Thyroid gland (tissue), 4 donors: ENCODE measurements around the gene TRIM58. TPM values are rescaled to one million over a fixed set of nuclear protein-coding genes. Genes with fewer than 3 reads are reported as not detected.

Source experiments
- DNase-seq, 2 donors: peaks; one replicate each; pipeline ENCODE4 v3.0.0-alpha.2; 2019
- H3K27ac ChIP-seq, 3 donors: fragments of 200-600 bp; sonication (generic); 1 replicate in 2 of 3; 2 replicates in 1 of 3; pipeline ENCODE4 v1.5.1; 2016 to 2019; ENCODE audit warnings: mild to moderate bottlenecking in 1 of 3, moderate library complexity in 1 of 3
- H3K27me3 ChIP-seq: fragments of 200-600 bp; sonication (generic); one replicate; pipeline ENCODE4 v1.5.1; 2019
- H3K36me3 ChIP-seq, 2 donors: fragments of 200-600 bp; sonication (generic); one replicate each; pipeline ENCODE4 v1.5.1; 2016 to 2019
- H3K4me1 ChIP-seq, 2 donors: fragments of 200-600 bp; sonication (generic); one replicate each; pipeline ENCODE4 v1.5.1; 2017 to 2019
- H3K4me3 ChIP-seq, 3 donors: fragments of 200-600 bp; sonication (generic); replicated peaks in 1 of 3; 1 replicate in 2 of 3; 2 replicates in 1 of 3; pipeline ENCODE4 v1.5.1; 2016; ENCODE audit warnings: mild to moderate bottlenecking in 1 of 3
- H3K9me3 ChIP-seq: fragments of 200-600 bp; sonication (generic); one replicate; pipeline ENCODE4 v1.5.1; 2017
- CTCF ChIP-seq, 6 experiments: fragments of 200-600 bp in 3 of 6; fragments of 450-650 bp in 3 of 6; sonication (generic) in 3 of 6; IDR thresholded peaks; one replicate each; pipeline ENCODE4 v1.5.1; 2016 to 2019; ENCODE audit warnings: antibody characterized with exemption in 6 of 6, mild to moderate bottlenecking in 2 of 6, inconsistent platforms in 1 of 6, moderate library complexity in 1 of 6
- POLR2A ChIP-seq, 2 donors: fragments of 450-650 bp; IDR thresholded peaks; one replicate each; pipeline ENCODE4 v1.6.1; 2017; ENCODE audit warnings: antibody characterized with exemption in 2 of 2, mild to moderate bottlenecking in 2 of 2, moderate library complexity in 1 of 2
- WGBS, 2 donors: methylation state at CpG; one replicate each; pipeline ENCODE4 v1.1.5; 2017; 5-methylcytosine and 5-hydroxymethylcytosine counted together
- intact Hi-C: fragments of 100-400 bp; cut with DNase I; formaldehyde crosslinking; loops from one replicate; pipeline ENCODE4 v1.15.1; 2023
- total RNA-seq, 4 donors: library from RNA; depleted of rRNA; stranded (reverse); fragments of >200 nt; gene quantifications; one replicate each; pipeline ENCODE4 v1.2.3, GENCODE V29; 2016

Gene TRIM58, protein sequence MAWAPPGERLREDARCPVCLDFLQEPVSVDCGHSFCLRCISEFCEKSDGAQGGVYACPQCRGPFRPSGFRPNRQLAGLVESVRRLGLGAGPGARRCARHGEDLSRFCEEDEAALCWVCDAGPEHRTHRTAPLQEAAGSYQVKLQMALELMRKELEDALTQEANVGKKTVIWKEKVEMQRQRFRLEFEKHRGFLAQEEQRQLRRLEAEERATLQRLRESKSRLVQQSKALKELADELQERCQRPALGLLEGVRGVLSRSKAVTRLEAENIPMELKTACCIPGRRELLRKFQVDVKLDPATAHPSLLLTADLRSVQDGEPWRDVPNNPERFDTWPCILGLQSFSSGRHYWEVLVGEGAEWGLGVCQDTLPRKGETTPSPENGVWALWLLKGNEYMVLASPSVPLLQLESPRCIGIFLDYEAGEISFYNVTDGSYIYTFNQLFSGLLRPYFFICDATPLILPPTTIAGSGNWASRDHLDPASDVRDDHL
- total RNA-seq: 10 to 100 TPM; 22.6 to 52.1 (median 29.4) TPM

DNA sequence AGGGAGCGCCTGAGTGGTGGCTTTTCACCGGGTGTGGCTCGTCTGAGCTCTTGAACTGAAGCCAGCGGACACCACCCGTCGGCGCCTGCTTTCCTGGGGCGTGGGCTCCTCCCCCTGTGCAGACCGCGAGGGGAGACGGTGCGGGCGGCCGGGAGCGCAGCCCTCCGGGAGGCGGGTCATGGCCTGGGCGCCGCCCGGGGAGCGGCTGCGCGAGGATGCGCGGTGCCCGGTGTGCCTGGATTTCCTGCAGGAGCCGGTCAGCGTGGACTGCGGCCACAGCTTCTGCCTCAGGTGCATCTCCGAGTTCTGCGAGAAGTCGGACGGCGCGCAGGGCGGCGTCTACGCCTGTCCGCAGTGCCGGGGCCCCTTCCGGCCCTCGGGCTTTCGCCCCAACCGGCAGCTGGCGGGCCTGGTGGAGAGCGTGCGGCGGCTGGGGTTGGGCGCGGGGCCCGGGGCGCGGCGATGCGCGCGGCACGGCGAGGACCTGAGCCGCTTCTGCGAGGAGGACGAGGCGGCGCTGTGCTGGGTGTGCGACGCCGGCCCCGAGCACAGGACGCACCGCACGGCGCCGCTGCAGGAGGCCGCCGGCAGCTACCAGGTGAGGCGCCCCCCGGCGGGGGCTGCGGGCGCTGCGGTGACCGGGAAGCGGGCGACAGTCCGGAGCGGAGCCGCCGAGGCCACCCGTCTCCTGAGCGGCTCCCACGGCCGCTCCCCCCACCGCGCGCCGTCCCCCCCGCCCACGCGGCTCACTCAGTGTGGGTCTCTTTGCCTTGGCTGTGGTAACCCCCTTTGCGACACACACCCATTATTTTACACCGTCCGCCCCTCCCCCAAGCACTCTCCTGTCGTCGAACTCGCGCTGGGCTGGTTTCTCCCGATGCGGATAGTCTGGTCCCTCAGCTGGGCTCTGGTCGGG is at the start of gene TRIM58:
TRIM58 (plus strand) TSS at position 119 of the 916 bp plus-strand sequence; CDS start at position 179, 60 bp downstream.
- Histone ChIP-seq H3K27ac (peak within 1 kb of the TSS; percentile 72 to 86 (median 81)), H3K36me3 (peaks cover 0 to 4% of the 10 kb centered on the region in 2 donors), H3K4me1 (peaks cover under 1 to 4% of the 10 kb centered on the region in 2 donors), H3K9me3 (no peaks in the 10 kb centered on the region), H3K4me3 (peak within 1 kb of the TSS; percentile 56 to 80 (median 69)), H3K27me3 (no peaks in the 10 kb centered on the region)
- TF ChIP-seq CTCF (IDR thresholded peaks at IDR 0.05) (peak in 4 of 6 experiments; percentile 51 to 71 (median 60)), POLR2A (IDR thresholded peaks at IDR 0.05) (peak in 1 of 2 donors; percentile 78)
- DNase-seq: peak; percentile 75 to 80
- 1% methylated on average over 21 to 37 of the region's 109 CpGs for WGBS, 2 donors
- intact Hi-C loops: no loop called here

GRCh38 chr1:247812637-247813036 is 44.4 kb upstream of the TRIM58 start:
- Histone ChIP-seq H3K27ac (no peak overlapping the region), H3K4me1 (no peaks in the 10 kb centered on the region), H3K4me3 (no peak overlapping the region), H3K9me3 (no peaks in the 10 kb centered on the region), H3K27me3 (no peaks in the 10 kb centered on the region), H3K36me3 (no peaks in the 10 kb centered on the region)
- WGBS, 2 donors: 70 to 74% methylated on average over 2 of the region's 2 CpGs
- TF ChIP-seq CTCF (IDR thresholded peaks at IDR 0.05) (no peak), POLR2A (IDR thresholded peaks at IDR 0.05) (no peak)
- intact Hi-C loops: no loop called here
- no peak for DNase-seq

- Histone ChIP-seq H3K27ac (no peak overlapping the region), H3K9me3 (no peaks in the 10 kb centered on the region), H3K4me1 (no peaks in the 10 kb centered on the region), H3K27me3 (no peaks in the 10 kb centered on the region), H3K4me3 (no peak overlapping the region), H3K36me3 (no peaks in the 10 kb centered on the region)
- no peak for TF ChIP-seq POLR2A (IDR thresholded peaks at IDR 0.05)
- 66 to 79% methylated on average over 2 of the region's 2 CpGs for WGBS, 2 donors
- DNase-seq: no peak
- intact Hi-C loops: no loop called here
Observed at GRCh38 chr1:247822060-247822459, 34.9 kb upstream of the TRIM58 start.

DNA sequence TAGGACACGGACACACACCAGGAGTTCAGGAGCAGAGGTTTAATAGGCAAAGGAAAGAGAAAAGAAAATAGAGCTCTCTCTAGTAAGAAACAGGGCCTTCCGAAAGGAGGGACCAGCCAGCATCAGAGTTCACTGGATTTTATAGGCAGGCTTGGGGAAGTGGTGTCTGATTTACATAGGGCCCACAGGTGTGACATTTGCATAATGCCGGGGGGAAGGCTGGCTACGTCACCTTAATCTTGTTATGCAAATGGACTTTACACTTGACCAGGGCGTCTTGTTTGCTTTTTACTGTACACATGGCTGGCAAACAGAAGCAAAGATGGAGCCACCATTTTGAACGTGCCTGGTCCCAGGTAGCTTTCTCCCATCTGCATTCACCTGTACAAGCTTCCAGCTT is 33.0 kb upstream of the TRIM58 start, which contains the start of gene OR14A16:
OR14A16 (minus strand) TSS at position 97 of the 400 bp plus-strand sequence. CDS start 8,390 bp downstream, outside the sequence.
- H3K4me1 ChIP-seq: no peaks in the 10 kb centered on the region
- WGBS, 2 donors: 72 to 80% methylated on average over 6 of the region's 6 CpGs
- no peak within 1 kb of the TSS for H3K4me3 ChIP-seq
- no peak within 1 kb of the TSS for H3K27ac ChIP-seq
- no peak for DNase-seq
- no peaks in the 10 kb centered on the region for H3K36me3 ChIP-seq
- intact Hi-C loops: no loop called here
- H3K9me3 ChIP-seq: no peaks in the 10 kb centered on the region
- TF ChIP-seq CTCF (IDR thresholded peaks at IDR 0.05): no peak
- no peak for TF ChIP-seq POLR2A (IDR thresholded peaks at IDR 0.05)
- H3K27me3 ChIP-seq: no peaks in the 10 kb centered on the region

- intact Hi-C loops: no loop called here
- H3K4me1 ChIP-seq: no peaks in the 10 kb centered on the region
- H3K4me3 ChIP-seq: no peak overlapping the region
- H3K27ac ChIP-seq: no peak overlapping the region
- H3K27me3 ChIP-seq: no peaks in the 10 kb centered on the region
- H3K36me3 ChIP-seq: no peaks in the 10 kb centered on the region
- no peak for DNase-seq
- TF ChIP-seq CTCF (IDR thresholded peaks at IDR 0.05) (no peak), POLR2A (IDR thresholded peaks at IDR 0.05) (no peak)
- no peaks in the 10 kb centered on the region for H3K9me3 ChIP-seq
- WGBS, 2 donors: 84 to 91% methylated on average over 13 of the region's 13 CpGs
Observed at GRCh38 chr1:247825362-247825761, 31.6 kb upstream of the TRIM58 start.
